Motor neuron (in vitro differentiated cells): ENCODE results near the gene TULP1. TPM values are rescaled to one million over a fixed set of nuclear protein-coding genes. Genes with fewer than 3 reads are reported as not detected.
A peak's percentile ranks its signal among the peaks of the same experiment; 100 is the strongest.

ENCODE experiments used
- ATAC-seq, 8 experiments: fragments of 200-7000 bp; cut with Tn5 transposase; replicated peaks in 6 of 8; 2 replicates each; pipeline ENCODE4 v1.8.0; 2021; ENCODE audit warnings: mild to moderate bottlenecking in 8 of 8, moderate library complexity in 8 of 8
- H3K27ac ChIP-seq, 2 donors: fragments of 250-450 bp; sonication (Bioruptor Pico); 2 replicates each; pipeline ENCODE4 v1.9.0; 2021; ENCODE audit warnings: antibody characterized with exemption in 2 of 2, mild to moderate bottlenecking in 2 of 2, moderate library complexity in 1 of 2
- H3K4me1 ChIP-seq, 2 donors: fragments of 250-450 bp; sonication (Bioruptor Pico); replicated peaks in 1 of 2; 2 replicates each; pipeline ENCODE4 v1.6.1; 2021; ENCODE audit warnings: antibody characterized with exemption in 2 of 2, mild to moderate bottlenecking in 2 of 2, moderate library complexity in 1 of 2
- H3K4me3 ChIP-seq, 5 donors: fragments of 250-450 bp; sonication (Bioruptor Pico); 2 replicates each; pipeline ENCODE4 v1.9.0; 2021; ENCODE audit warnings: antibody characterized with exemption in 5 of 5, mild to moderate bottlenecking in 5 of 5, moderate library complexity in 4 of 5
- WGBS, 10 experiments: fragments of 450-650 bp; shearing (Covaris generic); methylation state at CpG; one replicate each; pipeline ENCODE4 v1.0.0; 2022; 5-methylcytosine and 5-hydroxymethylcytosine counted together
- in situ Hi-C, 9 experiments: fragments of 400-800 bp; cut with MboI; loops; one replicate each; pipeline ENCODE4 v1.15.0; 2021; ENCODE audit warnings: low sequenced_read_pairs in 9 of 9, low pct_unique_long_range_greater_than_20kb in 2 of 9; ENCODE audit not compliant: unreplicated experiment in 9 of 9
- total RNA-seq, 8 experiments: library from RNA; unstranded; fragments of 300-600 nt; gene quantifications; 2 replicates each; pipeline versions ENCODE4 v1.2.3 to v1.2.4, GENCODE V29; 2022

Gene TULP1
- total RNA-seq, 8 experiments from 2014 or later = 0.20 to 1.2 (median 0.38) TPM; not detected in 2

DNA sequence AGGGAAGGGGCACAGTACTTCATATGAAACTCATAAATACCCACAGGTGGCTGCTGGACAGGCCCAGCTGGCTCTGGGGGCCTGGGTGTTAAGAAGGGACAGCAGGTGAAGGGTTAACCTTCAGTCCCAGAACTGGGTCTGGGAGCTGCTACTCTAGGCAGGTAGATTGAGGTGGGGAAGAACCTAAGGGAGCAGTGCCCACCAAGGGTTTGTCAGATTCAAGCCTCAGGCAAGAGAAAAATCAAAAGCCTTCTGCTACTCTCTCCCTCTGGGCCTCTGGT, 38.9 kb downstream of the TULP1 start:
- H3K4me3 ChIP-seq = no peak overlapping the region
- H3K27ac ChIP-seq = no peak overlapping the region
- ATAC-seq = peak in 1 of 8 experiments; percentile 1
- peaks cover 12 to 16% of the 10 kb centered on the region in 2 donors for H3K4me1 ChIP-seq
- in situ Hi-C loops = no loop called here

DNA sequence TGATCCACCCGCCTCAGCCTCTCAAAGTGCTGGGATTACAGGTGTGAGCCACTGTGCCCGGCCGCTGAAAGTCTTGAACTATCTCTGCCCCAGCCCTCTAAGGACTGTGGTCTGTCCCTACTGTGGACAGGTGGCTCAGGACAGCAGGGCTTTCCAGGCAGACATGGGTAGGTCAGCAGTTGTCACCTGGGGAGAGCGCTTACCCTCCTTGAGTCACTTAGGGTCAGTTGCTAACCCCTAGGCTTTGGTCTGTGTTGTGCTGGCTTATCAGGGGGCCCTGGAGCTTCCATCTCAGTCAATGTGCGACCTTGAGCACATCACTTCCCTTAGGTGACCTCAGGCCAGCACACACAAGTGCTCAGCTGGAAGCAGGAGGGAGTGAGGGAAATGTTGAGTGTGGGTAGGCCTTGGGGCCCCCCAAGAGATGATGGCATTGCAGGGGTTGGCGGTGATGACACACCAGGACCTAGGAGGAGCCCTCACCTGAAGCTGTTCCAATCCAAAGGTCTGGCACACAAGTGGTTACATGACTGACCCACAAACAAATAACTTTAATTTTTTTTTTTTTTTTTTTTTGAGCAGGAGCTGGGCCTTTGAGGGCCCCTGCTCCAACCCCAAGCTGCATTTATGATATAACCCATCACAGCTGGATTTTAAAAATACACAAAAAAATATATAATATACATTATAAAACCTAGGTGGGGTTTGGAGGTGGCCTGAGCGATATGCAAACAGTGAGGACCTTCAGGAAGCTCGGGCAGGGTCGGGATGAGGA, 39.4 kb downstream of the TULP1 start:
- Histone ChIP-seq H3K27ac (no peak overlapping the region), H3K4me3 (no peak overlapping the region), H3K4me1 (peaks cover 12 to 16% of the 10 kb centered on the region in 2 donors)
- in situ Hi-C loops = no loop called here
- peak in 1 of 8 experiments; percentile 1 for ATAC-seq
- WGBS, 10 experiments = 21 to 100% (median 88%) methylated on average over 1 to 8 of the region's 9 CpGs; no CpG with 5 or more reads in 3 of the 10 experiments

DNA sequence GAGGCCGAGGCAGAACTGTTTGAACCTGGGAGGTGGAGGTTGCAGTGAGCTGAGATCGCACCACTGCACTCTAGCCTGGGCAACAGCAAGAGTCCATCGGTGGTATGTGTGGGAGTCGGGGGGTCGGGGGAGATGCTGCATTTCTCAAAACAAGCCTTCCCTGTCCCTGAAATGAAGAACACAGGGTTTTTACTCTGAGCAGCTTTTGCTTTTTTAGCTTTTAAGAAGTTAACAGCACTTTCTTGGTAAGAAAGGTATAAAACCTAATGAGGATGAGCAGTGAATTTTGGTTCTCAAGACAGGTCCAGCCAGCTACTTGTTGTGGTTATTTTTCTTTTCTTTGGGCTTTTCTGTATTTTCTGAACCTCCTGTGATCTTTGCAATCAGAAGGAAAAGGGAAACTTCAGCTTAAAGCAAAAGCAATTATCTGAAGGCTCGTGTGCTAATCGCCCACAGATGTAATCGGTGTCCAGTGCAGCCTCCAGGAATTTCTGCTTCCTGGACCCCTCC, 40.8 kb downstream of the TULP1 start:
- Histone ChIP-seq H3K4me1 (peaks cover 12 to 14% of the 10 kb centered on the region in 2 donors), H3K27ac (no peak overlapping the region), H3K4me3 (no peak overlapping the region)
- ATAC-seq = no peak
- in situ Hi-C loops = no loop called here
- 0 to 100% (median 79%) methylated on average over 1 to 6 of the region's 8 CpGs; no CpG with 5 or more reads in 2 of the 10 experiments for WGBS, 10 experiments

DNA sequence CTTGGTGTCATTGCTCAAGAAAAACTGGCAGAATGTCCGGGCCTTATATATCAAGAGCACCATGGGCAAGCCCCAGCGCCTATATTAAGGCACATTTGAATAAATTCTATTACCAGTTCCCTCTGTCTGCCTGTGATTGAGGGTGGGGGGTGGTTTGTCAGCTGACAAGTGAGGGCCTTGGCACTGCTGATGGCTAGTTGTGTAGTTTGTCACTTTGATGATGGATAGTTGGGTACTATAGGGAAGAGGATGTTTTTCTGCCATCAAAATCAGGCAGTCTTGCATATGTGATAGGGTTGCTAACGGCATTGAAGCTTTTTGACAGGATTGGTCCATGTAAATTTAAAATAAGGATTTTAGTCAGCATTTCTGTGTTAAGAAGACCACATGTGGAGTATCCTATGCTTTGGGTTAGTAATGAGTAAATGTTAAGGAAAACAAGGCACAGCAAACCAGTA, 42.0 kb downstream of the TULP1 start:
- in situ Hi-C loops = no loop called here
- ATAC-seq = no peak
- H3K4me3 ChIP-seq = peak overlapping the region in 1 of 5 donors; percentile 66
- H3K27ac ChIP-seq = no peak overlapping the region
- WGBS, 10 experiments = 0 to 86% (median 61%) methylated on average over 1 to 3 of the region's 3 CpGs; no CpG with 5 or more reads in 1 of the 10 experiments
- peaks cover 12 to 13% of the 10 kb centered on the region in 2 donors for H3K4me1 ChIP-seq

DNA sequence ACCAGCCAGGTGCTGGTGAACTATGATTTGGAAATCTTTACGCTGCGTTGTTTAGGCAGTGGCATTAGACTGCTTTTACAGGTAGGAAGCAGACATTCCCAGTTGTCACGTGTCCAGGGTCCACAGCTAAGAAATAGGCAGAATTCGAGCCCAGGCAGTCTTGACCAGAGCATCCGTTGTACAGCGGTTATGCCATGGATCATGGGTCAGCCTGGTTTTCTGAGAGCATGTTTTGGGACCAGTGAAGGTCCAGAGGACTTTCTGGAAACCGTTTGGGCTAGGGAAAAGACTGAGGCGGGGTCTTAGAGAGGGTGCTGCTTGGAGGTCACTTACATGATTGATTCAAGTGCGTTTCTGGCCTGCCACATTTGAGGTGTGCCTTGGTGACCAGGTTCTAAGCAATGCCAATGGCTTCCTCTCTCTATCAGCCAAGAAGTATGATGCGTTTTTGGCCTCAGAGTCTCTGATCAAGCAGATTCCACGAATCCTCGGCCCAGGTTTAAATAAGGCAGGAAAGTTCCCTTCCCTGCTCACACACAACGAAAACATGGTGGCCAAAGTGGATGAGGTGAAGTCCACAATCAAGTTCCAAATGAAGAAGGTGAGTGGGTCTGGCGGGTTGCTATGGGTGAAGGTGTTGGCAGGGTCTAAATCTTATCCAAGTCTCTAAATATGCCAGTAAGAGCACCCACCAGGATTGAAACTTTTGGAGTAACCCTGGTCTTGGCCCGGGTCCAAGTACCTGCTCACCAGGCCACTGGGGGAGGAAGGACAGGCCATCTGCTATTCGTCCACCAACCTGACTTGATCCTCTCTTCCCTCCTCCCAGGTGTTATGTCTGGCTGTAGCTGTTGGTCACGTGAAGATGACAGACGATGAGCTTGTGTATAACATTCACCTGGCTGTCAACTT, 42.7 kb downstream of the TULP1 start:
- Histone ChIP-seq H3K27ac (no peak overlapping the region), H3K4me1 (peaks cover 12 to 13% of the 10 kb centered on the region in 2 donors), H3K4me3 (peak overlapping the region; percentile 66 to 90 (median 73))
- 0 to 50% (median 23%) methylated on average over 1 to 14 of the region's 18 CpGs for WGBS, 10 experiments
- in situ Hi-C loops = no loop called here
- no peak for ATAC-seq

DNA sequence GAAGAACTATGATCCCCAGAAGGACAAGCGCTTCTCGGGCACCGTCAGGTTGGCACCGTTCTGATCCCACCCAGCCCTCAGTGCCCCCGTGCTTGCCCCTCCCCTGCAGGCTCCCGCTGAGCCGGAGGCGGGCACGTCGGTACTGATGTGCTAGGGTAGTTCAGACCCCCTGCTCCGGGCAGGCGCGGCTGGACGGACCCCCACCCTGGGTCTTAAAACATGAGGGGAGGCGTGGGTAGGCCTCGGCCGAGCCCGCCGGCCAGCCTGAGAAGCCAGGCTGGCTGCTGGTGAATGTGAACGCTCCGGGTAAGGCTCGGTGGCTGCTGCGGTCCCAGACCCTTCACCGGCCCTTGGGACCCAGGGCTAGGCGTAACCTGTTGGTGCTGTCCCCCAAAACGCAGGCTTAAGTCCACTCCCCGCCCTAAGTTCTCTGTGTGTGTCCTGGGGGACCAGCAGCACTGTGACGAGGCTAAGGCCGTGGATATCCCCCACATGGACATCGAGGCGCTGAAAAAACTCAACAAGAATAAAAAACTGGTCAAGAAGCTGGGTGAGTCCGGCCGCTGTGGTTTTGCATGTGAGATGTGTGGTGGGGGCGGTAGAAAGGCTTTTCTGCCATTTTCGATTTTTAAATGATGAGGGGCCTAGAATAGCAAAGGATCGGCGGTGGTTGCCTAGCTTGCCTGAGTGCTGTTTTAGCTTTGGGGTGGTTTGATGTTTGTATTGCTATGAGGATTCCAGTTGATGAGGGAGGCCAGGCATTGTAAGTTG, 43.5 kb downstream of the TULP1 start:
- peak overlapping the region; percentile 74 to 93 for H3K27ac ChIP-seq
- in situ Hi-C loops = no loop called here

DNA sequence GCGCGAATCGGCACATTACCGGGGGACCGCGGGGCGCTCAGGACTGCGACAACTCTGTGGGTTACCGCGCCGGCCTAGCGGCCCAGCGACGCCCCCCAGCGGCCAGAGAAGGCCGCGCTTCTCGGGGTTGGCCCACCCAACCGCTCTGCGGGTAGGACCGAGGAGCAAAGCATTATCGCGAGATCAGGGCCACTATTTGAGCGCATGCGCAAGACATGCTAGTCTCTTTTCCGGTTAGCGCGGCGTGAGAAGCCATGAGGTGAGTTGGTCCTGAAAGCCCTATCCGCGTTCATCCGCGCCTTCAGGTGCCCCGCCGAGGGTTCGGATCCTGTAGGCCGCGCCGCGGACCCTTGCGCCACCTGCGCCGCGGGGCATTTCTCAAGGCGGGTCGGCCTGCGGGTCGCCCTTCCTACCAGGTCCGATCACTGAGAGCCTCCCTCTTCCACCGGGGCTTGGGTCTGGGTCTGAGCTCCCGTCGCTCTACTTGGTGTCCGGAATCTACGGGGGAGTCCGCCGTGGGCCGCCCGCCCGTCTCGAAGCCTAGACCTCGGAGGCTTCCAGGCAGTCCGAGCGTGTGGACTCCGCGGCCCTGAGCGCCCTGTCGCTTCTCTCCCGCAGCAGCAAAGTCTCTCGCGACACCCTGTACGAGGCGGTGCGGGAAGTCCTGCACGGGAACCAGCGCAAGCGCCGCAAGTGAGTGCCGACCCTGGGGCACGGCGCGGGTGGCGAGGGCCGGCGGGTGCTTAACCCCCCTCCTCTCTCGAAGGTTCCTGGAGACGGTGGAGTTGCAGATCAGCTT, 44.3 kb downstream of the TULP1 start, which contains the start of gene RPL10A:
Gene RPL10A, plus strand, starts transcription at position 221 of the 799 bp plus-strand sequence. Its CDS starts 34 bp downstream, at position 255.
- ATAC-seq = peak; percentile 67 to 96 (median 90)
- in situ Hi-C loops = no loop called here

More for the DNA sequence above, 43.5 kb downstream of the TULP1 start:
- WGBS, 10 experiments = 0 to 7% (median 0%) methylated on average over 2 to 9 of the region's 37 CpGs; no CpG with 5 or more reads in 5 of the 10 experiments
- H3K4me3 ChIP-seq = peak overlapping the region; percentile 66 to 90 (median 73)
- peaks cover 12 to 13% of the 10 kb centered on the region in 2 donors for H3K4me1 ChIP-seq
- peak in 5 of 8 experiments; percentile 2 to 10 (median 6) for ATAC-seq

DNA sequence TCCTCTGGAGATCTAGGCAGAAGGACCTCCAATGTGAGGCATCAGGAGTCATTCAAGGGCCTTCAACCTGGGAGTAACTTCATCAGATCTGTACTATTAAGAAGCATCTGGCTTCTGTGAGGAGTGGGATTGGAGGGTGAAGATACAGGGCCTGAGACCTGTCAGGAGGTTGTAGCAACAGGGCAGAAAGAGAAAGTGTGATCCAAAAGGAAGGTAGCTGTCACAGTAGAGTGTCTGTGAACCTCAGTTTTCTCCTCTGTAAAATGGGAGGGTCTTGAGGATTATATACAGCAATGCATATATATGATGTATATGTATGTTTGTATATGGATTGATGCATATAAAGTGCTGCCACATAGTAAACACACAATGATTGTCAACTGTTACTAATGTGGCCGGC, 47.0 kb downstream of the TULP1 start:
- ATAC-seq = no peak
- Histone ChIP-seq H3K27ac (no peak overlapping the region), H3K4me1 (peaks cover 11% of the 10 kb centered on the region in 2 donors), H3K4me3 (no peak overlapping the region)
- in situ Hi-C loops = no loop called here
- 100% methylated on average over 1 of the region's 1 CpG; no CpG with 5 or more reads in 5 of the 10 experiments for WGBS, 10 experiments

More for the DNA sequence above, 44.3 kb downstream of the TULP1 start, which contains the start of gene RPL10A:
- WGBS, 10 experiments = 0 to 4% (median 0%) methylated on average over 4 to 20 of the region's 86 CpGs; no CpG with 5 or more reads in 5 of the 10 experiments
- H3K27ac ChIP-seq = peak within 1 kb of the TSS; percentile 74 to 93
- H3K4me3 ChIP-seq = peak within 1 kb of the TSS; percentile 66 to 90 (median 73)
- H3K4me1 ChIP-seq = peaks cover 12 to 13% of the 10 kb centered on the region in 2 donors

DNA sequence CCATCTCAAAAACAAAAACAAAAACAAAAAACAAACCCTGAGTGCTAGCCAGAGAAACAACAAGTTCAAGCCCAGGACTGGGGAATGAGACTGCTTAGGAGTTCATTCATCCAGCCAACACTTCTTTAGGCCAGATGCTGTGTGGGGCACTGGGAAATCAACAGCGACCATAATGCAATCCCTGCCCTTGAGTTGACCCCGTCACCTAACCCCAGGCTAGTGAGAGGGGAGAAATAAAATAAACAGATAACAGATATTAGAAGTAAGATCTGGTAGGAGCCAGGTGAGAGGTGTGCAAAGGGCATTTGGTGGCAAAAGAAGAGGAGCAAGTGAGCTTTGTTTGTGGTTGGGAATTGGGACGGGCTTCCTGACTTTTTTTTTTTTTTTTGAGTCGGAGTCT, 49.4 kb downstream of the TULP1 start:
- H3K27ac ChIP-seq = no peak overlapping the region
- no peak overlapping the region for H3K4me3 ChIP-seq
- H3K4me1 ChIP-seq = peaks cover 0 to 2% of the 10 kb centered on the region in 2 donors
- WGBS, 10 experiments = 83 to 100% (median 100%) methylated on average over 1 to 2 of the region's 4 CpGs; no CpG with 5 or more reads in 4 of the 10 experiments
- ATAC-seq = no peak
- in situ Hi-C loops = no loop called here

DNA sequence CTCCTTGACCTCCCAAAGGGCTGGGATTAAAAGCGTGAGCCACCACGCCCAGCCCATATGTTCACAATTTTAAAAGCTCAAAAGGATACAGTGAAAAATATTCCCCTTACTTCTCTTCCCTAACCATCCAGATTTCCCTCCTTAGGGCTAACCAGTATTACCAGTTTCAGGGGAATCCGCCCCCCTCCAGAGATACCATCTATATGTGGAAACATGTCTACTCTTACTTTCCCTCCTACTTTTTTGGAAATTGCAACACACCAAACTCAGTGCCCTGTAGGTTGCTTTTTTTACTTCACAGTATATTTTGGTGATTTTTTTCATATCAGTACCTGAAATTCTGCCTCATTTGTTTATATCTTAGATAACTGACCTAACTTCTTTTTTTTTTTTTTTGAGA, 51.4 kb downstream of the TULP1 start:
- Histone ChIP-seq H3K4me3 (no peak overlapping the region), H3K4me1 (no peaks in the 10 kb centered on the region), H3K27ac (no peak overlapping the region)
- 85 to 100% (median 100%) methylated on average over 1 to 3 of the region's 3 CpGs; no CpG with 5 or more reads in 2 of the 10 experiments for WGBS, 10 experiments
- in situ Hi-C loops = no loop called here
- no peak for ATAC-seq

DNA sequence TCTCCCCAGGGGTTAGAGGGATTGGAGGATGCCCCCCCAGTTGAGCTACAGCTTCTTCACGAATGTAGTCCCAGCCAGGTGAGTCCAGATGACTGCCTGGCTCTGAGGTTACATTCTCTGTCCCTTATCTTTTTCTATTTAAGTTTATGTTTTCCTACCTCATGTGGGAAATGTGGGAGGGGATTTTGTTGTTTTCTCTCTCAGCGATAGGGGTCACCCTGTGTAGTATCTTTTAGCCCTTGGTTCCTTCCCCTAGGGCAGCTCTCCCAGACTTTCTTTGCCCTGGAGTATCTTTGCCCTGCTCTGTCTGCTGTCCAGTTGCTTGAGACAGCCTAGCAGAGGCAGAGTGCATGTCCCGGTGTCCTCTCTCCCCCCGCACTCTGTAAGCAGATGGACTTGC, 54.8 kb downstream of the TULP1 start:
- H3K4me1 ChIP-seq = peaks cover 16 to 19% of the 10 kb centered on the region in 2 donors
- in situ Hi-C loops = no loop called here
- ATAC-seq = no peak
- H3K4me3 ChIP-seq = no peak overlapping the region
- H3K27ac ChIP-seq = no peak overlapping the region
- 79 to 100% (median 84%) methylated on average over 1 to 3 of the region's 4 CpGs; no CpG with 5 or more reads in 4 of the 10 experiments for WGBS, 10 experiments
